NB4 (cell line): ENCODE measurements around the gene ITGA4.

Experiments used
- DNase-seq: peaks from one replicate; pipeline ENCODE4 v3.0.0; 2010; ENCODE audit warnings: low read depth
- H3K4me3 ChIP-seq: one replicate; pipeline ENCODE4 v1.5.1; 2011; ENCODE audit warnings: mild to moderate bottlenecking, low read depth, low read length, moderate library complexity
- CTCF ChIP-seq: IDR thresholded peaks from one replicate; pipeline ENCODE4 v1.5.1; 2012; ENCODE audit warnings: low read depth, low read length
- MAX ChIP-seq: IDR thresholded peaks from 2 replicates; pipeline ENCODE4 v1.6.1; 2011; ENCODE audit warnings: low read depth, low read length
- MYC ChIP-seq: IDR thresholded peaks from 2 replicates; pipeline ENCODE4 v1.6.1; 2011; ENCODE audit warnings: low read depth, low read length
- POLR2A ChIP-seq: IDR thresholded peaks from 2 replicates; pipeline ENCODE4 v1.6.1; 2011; ENCODE audit warnings: mild to moderate bottlenecking; ENCODE audit not compliant: insufficient read length; ENCODE audit errors: extremely low read depth

ITGA4 gene

GRCh38 chr2:181421131-181421458, 36.1 kb upstream of the ITGA4 start:
- no peak overlapping the region for H3K4me3 ChIP-seq
- DNase-seq, result no peak
- no peak for TF ChIP-seq CTCF
- no peak for TF ChIP-seq MYC
- no peak for TF ChIP-seq MAX
- TF ChIP-seq POLR2A, result no peak

- no peak overlapping the region for H3K4me3 ChIP-seq
- no peak for TF ChIP-seq MYC
- no peak for TF ChIP-seq CTCF
- TF ChIP-seq POLR2A, result no peak
- TF ChIP-seq MAX, result no peak
- DNase-seq, result no peak
These were observed 35.7 kb upstream of the ITGA4 start for GRCh38 chr2:181421464-181421863.

GRCh38 chr2:181426672-181427071, 30.5 kb upstream of the ITGA4 start:
- H3K4me3 ChIP-seq, result no peak overlapping the region
- no peak for TF ChIP-seq MAX
- TF ChIP-seq POLR2A, result no peak
- TF ChIP-seq CTCF, result no peak
- TF ChIP-seq MYC, result no peak
- no peak for DNase-seq

- TF ChIP-seq MAX (no peak; the same call in 1 of the 2 replicates), CTCF (peak; percentile 59), MYC (no peak)
- DNase-seq, result peak; percentile 82
- no peak overlapping the region for H3K4me3 ChIP-seq
These were observed 26.6 kb upstream of the ITGA4 start for GRCh38 chr2:181430406-181431118.

- no peak overlapping the region for H3K4me3 ChIP-seq
- TF ChIP-seq CTCF (peak; percentile 2), POLR2A (no peak), MYC (no peak), MAX (no peak)
- no peak for DNase-seq
These were observed 25.5 kb upstream of the ITGA4 start for GRCh38 chr2:181431674-181432073.

- DNase-seq, result peak; percentile 61
- H3K4me3 ChIP-seq, result no peak overlapping the region
- TF ChIP-seq CTCF (peak; percentile 50), MYC (no peak)
These were observed 18.9 kb upstream of the ITGA4 start for GRCh38 chr2:181438261-181438660.
